ENCODE results near the gene STEAP3.

DNA sequence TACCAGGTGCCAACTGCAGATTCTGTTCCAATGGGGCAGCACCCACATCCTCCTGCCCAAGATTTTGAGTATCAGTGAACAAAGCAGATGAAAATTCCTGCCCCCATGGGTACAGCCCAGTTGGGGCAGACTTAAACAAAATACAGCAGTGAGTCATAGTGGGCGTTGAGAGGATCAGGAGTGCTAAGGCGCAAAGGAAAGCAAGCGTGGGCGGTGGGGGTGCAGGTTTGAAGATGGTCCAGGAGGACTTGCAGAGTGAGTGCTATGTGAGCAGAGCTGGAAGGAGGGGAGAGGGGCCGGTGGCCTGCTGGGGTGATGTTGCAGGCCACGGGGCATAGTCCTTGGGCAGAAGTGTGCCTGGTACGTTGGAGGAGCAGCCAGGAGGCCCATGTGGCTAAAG, 24.7 kb downstream of the STEAP3 start:
- TF ChIP-seq, protein P1, sequence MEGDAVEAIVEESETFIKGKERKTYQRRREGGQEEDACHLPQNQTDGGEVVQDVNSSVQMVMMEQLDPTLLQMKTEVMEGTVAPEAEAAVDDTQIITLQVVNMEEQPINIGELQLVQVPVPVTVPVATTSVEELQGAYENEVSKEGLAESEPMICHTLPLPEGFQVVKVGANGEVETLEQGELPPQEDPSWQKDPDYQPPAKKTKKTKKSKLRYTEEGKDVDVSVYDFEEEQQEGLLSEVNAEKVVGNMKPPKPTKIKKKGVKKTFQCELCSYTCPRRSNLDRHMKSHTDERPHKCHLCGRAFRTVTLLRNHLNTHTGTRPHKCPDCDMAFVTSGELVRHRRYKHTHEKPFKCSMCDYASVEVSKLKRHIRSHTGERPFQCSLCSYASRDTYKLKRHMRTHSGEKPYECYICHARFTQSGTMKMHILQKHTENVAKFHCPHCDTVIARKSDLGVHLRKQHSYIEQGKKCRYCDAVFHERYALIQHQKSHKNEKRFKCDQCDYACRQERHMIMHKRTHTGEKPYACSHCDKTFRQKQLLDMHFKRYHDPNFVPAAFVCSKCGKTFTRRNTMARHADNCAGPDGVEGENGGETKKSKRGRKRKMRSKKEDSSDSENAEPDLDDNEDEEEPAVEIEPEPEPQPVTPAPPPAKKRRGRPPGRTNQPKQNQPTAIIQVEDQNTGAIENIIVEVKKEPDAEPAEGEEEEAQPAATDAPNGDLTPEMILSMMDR (IDR thresholded peaks at IDR 0.05) = no peak
- no peak for TF ChIP-seq POLR2A (IDR thresholded peaks at IDR 0.05)

Measured in right lobe of liver (tissue), 4 donors.